Measurements from ENCODE around the gene ADAM22. TPM values are rescaled to one million over a fixed set of nuclear protein-coding genes. Genes with fewer than 3 reads are reported as not detected.

The ADAM22 gene
- total and polyA plus RNA-seq, 12 donors, result 0.19 to 3.7 (median 1.5) TPM

GRCh38 chr7:88224601-88225275, 290.7 kb downstream of the ADAM22 start:
- peaks cover 0 to 16% (median 0%) of the 10 kb centered on the region in 11 donors for H3K9me3 ChIP-seq
- ATAC-seq (no peak), DNase-seq (no peak)
- TF ChIP-seq CTCF (IDR thresholded peaks at IDR 0.05), result no peak
- no peak overlapping the region for H3K27ac ChIP-seq
- WGBS, 2 donors, result 51 to 57% methylated on average over 2 of the region's 2 CpGs
- no peaks in the 10 kb centered on the region for H3K36me3 ChIP-seq
- no peaks in the 10 kb centered on the region for H3K27me3 ChIP-seq
- no peak overlapping the region for H3K4me3 ChIP-seq
- intact Hi-C loops (cut with DNase I), result no loop called here
- H3K4me1 ChIP-seq, result peaks cover 0 to 17% (median 6%) of the 10 kb centered on the region in 9 donors

- no peaks in the 10 kb centered on the region for H3K27me3 ChIP-seq
- ATAC-seq, result no peak
- peaks cover 0 to 10% (median under 1%) of the 10 kb centered on the region in 9 donors for H3K4me1 ChIP-seq
- no peak for TF ChIP-seq CTCF (IDR thresholded peaks at IDR 0.05)
- no peak overlapping the region for H3K4me3 ChIP-seq
- 88% methylated on average over 4 of the region's 4 CpGs for WGBS, 2 donors
- no peak overlapping the region for H3K27ac ChIP-seq
- H3K36me3 ChIP-seq, result no peaks in the 10 kb centered on the region
- H3K9me3 ChIP-seq, result peaks cover 0 to 16% (median 0%) of the 10 kb centered on the region in 11 donors
- intact Hi-C loops (cut with DNase I), result no loop called here
- DNase-seq, result no peak
These were observed 292.1 kb downstream of the ADAM22 start for GRCh38 chr7:88226201-88226600.

GRCh38 chr7:88226886-88227516, 292.9 kb downstream of the ADAM22 start:
- 89 to 92% methylated on average over 6 of the region's 6 CpGs for WGBS, 2 donors
- Histone ChIP-seq H3K9me3 (peaks cover 0 to 16% (median 0%) of the 10 kb centered on the region in 11 donors), H3K27me3 (no peaks in the 10 kb centered on the region), H3K27ac (no peak overlapping the region), H3K36me3 (no peaks in the 10 kb centered on the region), H3K4me3 (no peak overlapping the region), H3K4me1 (peaks cover 0 to 9% (median 0%) of the 10 kb centered on the region in 9 donors)
- no peak for DNase-seq
- no peak for TF ChIP-seq CTCF (IDR thresholded peaks at IDR 0.05)
- intact Hi-C loops (cut with DNase I), result no loop called here
- no peak for ATAC-seq

GRCh38 chr7:88229302-88229995, 295.4 kb downstream of the ADAM22 start:
- WGBS, 2 donors, result 95 to 97% methylated on average over 4 of the region's 4 CpGs
- Histone ChIP-seq H3K27ac (no peak overlapping the region), H3K27me3 (no peaks in the 10 kb centered on the region), H3K9me3 (peaks cover 0 to 16% (median 0%) of the 10 kb centered on the region in 11 donors), H3K4me1 (peaks cover 0 to 9% (median 0%) of the 10 kb centered on the region in 9 donors), H3K4me3 (no peak overlapping the region), H3K36me3 (no peaks in the 10 kb centered on the region)
- ATAC-seq, result no peak
- intact Hi-C loops (cut with DNase I), result no loop called here
- TF ChIP-seq CTCF (IDR thresholded peaks at IDR 0.05), result no peak
- DNase-seq, result no peak

Measured in heart right ventricle (tissue), 16 donors.